Measurements from ENCODE around the gene TYW5. TPM values are rescaled to one million over a fixed set of nuclear protein-coding genes. Genes with fewer than 3 reads are reported as not detected.

TYW5 gene
- total RNA-seq, 1 donor from 2014 or later, result 12.0 TPM

DNA sequence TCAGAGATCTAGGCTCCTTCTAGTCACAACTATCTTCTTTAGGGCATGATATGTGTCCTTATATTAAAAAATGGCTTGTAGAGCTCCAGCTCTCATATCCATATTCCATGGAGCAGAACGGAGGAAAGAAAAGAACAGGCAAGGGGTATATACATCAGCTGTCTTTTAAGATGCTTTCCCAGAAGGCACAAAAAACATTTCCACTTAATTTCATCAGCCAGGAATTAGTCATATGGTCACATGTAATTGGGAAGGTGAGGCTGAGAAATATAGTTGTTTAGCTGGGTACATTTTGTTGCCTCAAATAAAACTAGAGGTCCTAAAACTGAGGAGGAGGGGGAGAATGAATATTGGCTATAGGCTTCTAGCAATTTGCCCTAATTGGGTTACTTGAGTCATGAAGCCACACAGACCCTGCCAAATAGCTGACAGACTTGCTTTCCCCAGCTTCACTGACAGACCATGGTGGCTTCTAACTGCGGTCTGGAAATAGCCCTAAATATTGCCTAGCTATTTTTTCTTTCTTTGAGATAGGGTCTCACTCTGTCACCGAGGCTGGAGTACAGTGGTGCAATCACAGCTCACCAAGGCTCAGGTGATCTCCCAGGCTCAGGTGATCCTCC is 20.1 kb upstream of the TYW5 start:
- peak; percentile 59 for DNase-seq (ENCODE audit: low read depth)

DNA sequence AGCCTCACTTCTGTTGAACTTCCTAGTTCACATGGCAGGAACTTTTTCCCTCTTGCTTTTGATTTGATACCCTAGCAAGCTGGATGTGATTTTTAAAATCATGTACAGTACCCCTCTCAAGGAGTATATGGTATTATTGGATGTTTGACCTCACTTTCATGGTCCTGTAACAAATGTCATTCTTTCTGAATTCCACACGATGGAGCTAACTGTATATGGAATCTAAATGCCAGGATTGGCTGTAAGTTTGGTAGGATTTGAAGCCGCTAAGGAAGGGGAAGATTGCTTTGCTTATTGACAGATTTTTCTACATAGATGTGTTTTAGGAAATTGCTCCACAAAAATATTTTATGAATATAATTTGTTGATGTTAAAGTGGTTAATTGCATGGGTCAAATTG is 18.4 kb upstream of the TYW5 start:
- DNase-seq (ENCODE audit: low read depth), result peak; percentile 63

GRCh38 chr2:199972088-199972626 is 16.9 kb upstream of the TYW5 start:
- no peak for DNase-seq (ENCODE audit: low read depth)

DNA sequence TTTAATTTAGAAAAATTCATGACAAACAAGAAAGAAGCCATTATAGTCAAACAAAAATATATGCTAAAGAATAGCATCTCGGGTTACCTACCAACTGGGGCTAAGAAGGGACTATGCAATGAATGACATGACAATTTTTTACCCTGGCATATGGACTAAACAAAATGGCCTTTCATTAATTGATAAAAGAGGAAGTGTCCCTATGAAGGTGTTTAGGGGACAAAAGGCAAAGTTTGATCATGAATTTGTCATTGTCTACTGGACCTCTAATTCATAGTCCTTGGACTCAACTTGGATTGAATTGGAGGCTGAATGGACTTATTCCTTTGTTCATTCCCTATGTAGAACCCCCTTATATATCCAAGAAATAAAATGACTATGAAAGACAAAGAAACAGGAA is 12.8 kb upstream of the TYW5 start:
- no peak for DNase-seq (ENCODE audit: low read depth)

DNA sequence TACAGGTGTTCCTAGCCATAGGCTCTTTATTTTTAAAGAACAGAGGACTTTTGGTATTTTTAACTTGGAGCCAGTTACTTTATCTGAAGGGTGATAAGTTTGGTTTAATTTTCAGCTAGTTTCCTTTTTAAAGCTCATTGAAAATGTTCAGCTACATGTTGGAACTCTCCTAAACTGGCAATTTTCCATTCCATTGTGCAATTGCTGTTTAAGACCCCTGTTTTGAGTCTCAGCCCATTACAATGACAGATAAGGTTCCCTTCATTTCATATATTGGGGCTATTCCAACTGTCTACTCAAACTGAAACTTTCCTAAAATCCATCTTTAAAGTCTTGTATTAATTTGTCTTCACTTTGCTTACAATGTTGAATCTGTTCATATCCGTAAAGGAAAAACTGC is 11.7 kb upstream of the TYW5 start:
- no peak for DNase-seq (ENCODE audit: low read depth)

- no peak for DNase-seq (ENCODE audit: low read depth)
These were observed 11.1 kb upstream of the TYW5 start for GRCh38 chr2:199966405-199966804.

DNA sequence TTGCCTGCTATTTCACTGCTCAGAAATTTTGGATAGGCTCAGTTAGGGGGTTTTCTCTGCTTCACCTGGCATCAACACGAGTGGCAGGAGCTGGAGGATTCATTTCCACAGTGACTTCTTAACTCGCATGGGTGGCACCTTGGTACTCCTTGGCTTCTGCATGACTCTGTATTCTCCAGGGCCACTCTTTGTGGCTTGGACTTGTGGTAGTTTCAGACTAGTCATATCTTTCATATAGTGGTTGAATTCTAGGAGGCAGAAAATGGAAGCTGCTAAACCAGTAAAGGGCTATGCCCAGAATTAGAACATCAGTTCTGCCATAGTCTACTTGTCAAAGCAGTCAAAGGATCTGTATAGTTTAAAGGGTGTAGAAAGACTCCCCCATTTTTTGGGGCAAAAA is 6.9 kb upstream of the TYW5 start:
- no peak for DNase-seq (ENCODE audit: low read depth)

GRCh38 chr2:199958014-199958413 is 2.7 kb upstream of the TYW5 start:
- no peak for DNase-seq (ENCODE audit: low read depth)

GRCh38 chr2:199956062-199956380 is 730 bp upstream of the TYW5 start:
- no peak for DNase-seq (ENCODE audit: low read depth)

DNA sequence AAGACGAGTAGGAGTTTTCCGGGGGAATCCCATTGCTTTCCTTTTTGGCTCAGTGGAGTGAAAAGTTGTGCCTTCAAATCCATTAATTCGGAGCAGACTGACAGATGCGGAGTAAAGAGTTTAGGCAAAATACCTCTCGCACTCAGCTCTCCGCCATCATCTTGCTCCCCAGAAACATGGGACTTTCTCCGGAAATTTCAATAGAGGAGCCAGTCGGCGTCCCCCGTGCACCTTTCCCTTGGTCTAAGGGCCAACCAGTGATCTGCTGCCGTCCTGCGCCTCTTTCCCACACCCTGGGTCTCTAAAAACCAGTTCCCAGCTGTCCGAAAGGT is 318 bp downstream of the TYW5 start:
- peak; percentile 52 for DNase-seq (ENCODE audit: low read depth)

DNA sequence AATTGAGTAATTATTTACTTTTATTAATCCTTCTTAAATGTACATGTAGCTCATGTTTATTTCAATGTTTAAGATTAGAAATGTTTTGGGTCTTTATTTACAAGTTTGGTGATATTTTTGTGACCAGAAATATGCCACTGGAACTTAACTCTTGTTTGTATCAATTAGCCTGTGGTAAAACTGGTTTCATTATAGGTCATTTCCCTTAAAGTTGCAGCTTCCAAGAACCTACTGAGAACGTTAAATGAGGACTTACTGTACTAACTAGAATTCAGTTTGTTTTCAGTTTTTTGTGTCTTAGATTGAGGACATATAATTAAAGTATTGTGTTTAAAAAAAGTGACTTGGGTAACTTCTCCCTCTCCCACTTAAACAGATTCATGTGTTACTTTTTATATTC is 4.3 kb downstream of the TYW5 start:
- no peak for DNase-seq (ENCODE audit: low read depth)

- DNase-seq (ENCODE audit: low read depth), result no peak
These were observed 4.9 kb downstream of the TYW5 start for GRCh38 chr2:199950396-199950795.

GRCh38 chr2:199946836-199947235 is 8.5 kb downstream of the TYW5 start:
- no peak for DNase-seq (ENCODE audit: low read depth)

DNA sequence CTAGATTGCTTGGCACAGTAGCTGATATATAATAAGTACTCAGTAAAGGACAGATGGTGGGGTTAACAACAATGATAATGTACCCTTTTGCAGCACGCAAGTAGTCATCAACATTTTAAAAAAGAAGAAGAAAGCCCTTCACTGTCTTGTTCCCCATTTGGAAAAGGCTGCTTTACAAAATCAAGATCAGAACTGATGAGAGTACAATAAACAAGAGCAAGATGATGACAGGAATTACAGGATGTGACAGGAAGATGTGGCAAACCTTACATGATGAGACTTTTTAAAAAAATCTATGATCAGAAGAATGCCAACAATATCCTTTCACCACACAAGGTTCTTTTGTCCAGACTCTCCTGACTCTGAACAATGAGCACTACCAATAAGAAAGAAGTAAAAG is 9.1 kb downstream of the TYW5 start:
- no peak for DNase-seq (ENCODE audit: low read depth)

DNA sequence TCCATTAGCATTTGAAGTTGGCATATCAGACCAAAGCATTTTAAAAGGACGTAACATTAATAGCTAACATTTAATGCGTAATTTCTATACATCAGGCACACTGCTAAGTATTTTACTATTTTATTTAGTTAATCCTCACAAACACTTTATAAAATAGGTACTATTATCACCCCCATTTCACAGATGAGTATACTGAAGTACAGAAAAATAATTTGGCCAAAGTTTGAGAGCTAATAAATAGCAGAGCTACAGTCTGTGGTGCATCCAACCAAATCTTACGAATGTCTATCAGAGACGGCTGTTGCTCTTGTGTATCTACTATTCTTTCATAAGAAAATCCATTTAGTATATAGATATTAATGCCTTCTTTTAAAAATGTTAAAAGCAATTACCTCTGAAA is 11.9 kb downstream of the TYW5 start:
- no peak for DNase-seq (ENCODE audit: low read depth)

DNA sequence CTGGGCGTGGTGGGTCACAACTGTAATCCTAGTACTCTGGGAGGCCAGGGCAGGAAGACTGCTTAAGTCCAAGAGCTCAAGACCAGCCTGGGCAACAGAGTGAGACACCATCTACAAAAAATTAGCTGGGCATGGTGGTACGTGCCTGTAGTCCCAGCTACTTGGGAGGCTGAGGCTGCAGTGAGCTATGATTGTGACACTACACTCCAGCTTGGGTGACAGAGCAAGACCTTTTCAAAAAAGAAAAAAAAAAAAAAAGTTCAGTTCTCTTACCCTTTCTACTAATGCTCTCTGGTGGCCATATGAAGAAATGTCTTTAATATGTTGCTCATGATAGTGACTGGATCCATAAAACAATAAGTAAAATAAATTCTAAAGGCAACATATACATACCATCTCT is 14.9 kb downstream of the TYW5 start:
- peak; percentile 61 for DNase-seq (ENCODE audit: low read depth)

GRCh38 chr2:199936554-199936953 is 18.7 kb downstream of the TYW5 start:
- DNase-seq (ENCODE audit: low read depth), result peak; percentile 51

GRCh38 chr2:199933466-199933865 is 21.8 kb downstream of the TYW5 start:
- peak; percentile 45 for DNase-seq (ENCODE audit: low read depth)

DNA sequence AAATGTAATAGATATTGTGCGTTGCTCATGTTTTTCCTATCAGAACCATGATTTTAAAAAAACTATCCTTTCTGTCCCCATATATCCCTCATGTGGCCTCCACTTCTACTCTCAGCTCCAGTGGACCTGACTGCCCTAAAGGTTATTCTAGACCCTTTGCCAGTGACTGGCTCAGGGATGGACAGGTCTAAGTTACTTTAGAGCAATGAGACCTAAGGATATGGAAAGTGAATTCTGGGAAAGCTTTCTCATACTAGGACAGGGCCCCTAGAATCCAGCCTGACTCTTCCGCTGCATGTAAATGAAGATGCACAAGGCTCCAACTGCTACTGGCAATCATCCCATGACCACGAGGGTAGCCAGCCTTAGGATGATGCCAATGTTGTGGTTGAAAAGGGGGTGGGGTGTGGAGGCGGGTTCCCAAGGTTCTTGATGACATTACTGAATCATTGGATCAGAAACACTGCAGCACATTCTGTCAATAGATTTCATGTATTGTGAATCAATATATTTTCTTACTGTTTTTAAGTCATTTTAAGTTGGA is 22.9 kb downstream of the TYW5 start:
- DNase-seq (ENCODE audit: low read depth), result peak; percentile 21

DNA sequence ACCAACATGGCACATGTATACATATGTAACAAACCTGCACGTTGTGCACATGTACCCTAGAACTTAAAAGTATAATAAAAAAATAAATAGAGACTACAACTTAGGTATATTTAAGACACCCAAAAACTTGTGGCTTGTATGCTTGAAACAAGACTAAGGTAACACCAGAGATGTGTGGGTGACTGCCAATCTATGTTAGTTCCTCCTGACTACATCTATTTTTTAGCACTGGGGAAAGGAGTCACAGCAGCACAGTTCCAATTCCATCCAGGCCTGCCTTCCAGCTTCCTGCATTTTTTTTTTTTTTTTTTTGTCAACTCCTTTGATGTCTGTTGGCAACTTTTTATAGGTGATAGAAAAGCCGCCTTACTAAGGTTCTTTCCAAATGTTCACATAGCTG is 26.0 kb downstream of the TYW5 start:
- DNase-seq (ENCODE audit: low read depth), result no peak

GRCh38 chr2:199928626-199929025 is 26.7 kb downstream of the TYW5 start:
- DNase-seq (ENCODE audit: low read depth), result no peak

DNA sequence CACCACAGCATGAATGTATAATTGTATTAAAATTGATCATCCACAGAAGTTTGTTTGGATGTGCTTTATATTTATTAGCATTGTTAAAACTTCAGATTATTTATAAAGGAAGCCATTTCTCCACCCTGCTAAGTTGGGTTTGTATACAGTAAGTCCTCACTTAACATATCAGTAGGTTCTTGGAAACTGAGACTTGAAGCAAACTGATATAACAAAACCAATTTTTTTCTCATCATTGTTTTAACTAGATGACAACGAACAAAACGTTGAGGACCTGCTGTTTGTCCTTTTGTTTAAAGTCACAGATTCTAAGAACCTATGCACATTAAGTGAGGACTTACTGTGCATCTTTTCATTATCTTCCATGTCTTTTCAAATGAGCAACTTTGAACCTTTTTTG is 27.1 kb downstream of the TYW5 start:
- no peak for DNase-seq (ENCODE audit: low read depth)

GRCh38 chr2:199926806-199927205 is 28.5 kb downstream of the TYW5 start:
- no peak for DNase-seq (ENCODE audit: low read depth)

GRCh38 chr2:199923924-199924323 is 31.4 kb downstream of the TYW5 start:
- no peak for DNase-seq (ENCODE audit: low read depth)
